ENCODE measurements around the gene NOTUM.

NOTUM gene

GRCh38 chr17:81906476-81907218 is 54.3 kb downstream of the NOTUM start:
- Histone ChIP-seq H3K36me3 (ENCODE audit: control insufficient read depth, insufficient read depth, low read length) (peaks cover 21% of the 10 kb centered on the region), H3K4me1 (ENCODE audit: control insufficient read depth, insufficient read depth, low read length, poor library complexity, severe bottlenecking) (peaks cover 22% of the 10 kb centered on the region), H3K4me3 (ENCODE audit: insufficient read depth, low read depth, low read length, poor library complexity, severe bottlenecking) (no peak overlapping the region), H3K9me3 (ENCODE audit: control insufficient read depth, low read length) (no peaks in the 10 kb centered on the region), H3K27ac (ENCODE audit: insufficient read depth, low read length, poor library complexity, severe bottlenecking) (no peak overlapping the region), H3K27me3 (replicated peaks; ENCODE audit: control insufficient read depth, insufficient read depth, low read length, poor library complexity, severe bottlenecking) (peaks cover 2% of the 10 kb centered on the region)
- DNase-seq = no peak

- no peak overlapping the region for H3K4me3 ChIP-seq (ENCODE audit: insufficient read depth, low read depth, low read length, poor library complexity, severe bottlenecking)
- H3K9me3 ChIP-seq (ENCODE audit: control insufficient read depth, low read length) = no peaks in the 10 kb centered on the region
- H3K36me3 ChIP-seq (ENCODE audit: control insufficient read depth, insufficient read depth, low read length) = peaks cover 21% of the 10 kb centered on the region
- peaks cover 22% of the 10 kb centered on the region for H3K4me1 ChIP-seq (ENCODE audit: control insufficient read depth, insufficient read depth, low read length, poor library complexity, severe bottlenecking)
- no peak for DNase-seq
- H3K27me3 ChIP-seq (replicated peaks; ENCODE audit: control insufficient read depth, insufficient read depth, low read length, poor library complexity, severe bottlenecking) = peaks cover 9% of the 10 kb centered on the region
- no peak overlapping the region for H3K27ac ChIP-seq (ENCODE audit: insufficient read depth, low read length, poor library complexity, severe bottlenecking)
These were observed 55.0 kb downstream of the NOTUM start for GRCh38 chr17:81905993-81906392.

- Histone ChIP-seq H3K36me3 (ENCODE audit: control insufficient read depth, insufficient read depth, low read length) (peaks cover 22% of the 10 kb centered on the region), H3K4me3 (ENCODE audit: insufficient read depth, low read depth, low read length, poor library complexity, severe bottlenecking) (no peak overlapping the region), H3K9me3 (ENCODE audit: control insufficient read depth, low read length) (no peaks in the 10 kb centered on the region), H3K4me1 (ENCODE audit: control insufficient read depth, insufficient read depth, low read length, poor library complexity, severe bottlenecking) (peaks cover 18% of the 10 kb centered on the region), H3K27ac (ENCODE audit: insufficient read depth, low read length, poor library complexity, severe bottlenecking) (no peak overlapping the region), H3K27me3 (replicated peaks; ENCODE audit: control insufficient read depth, insufficient read depth, low read length, poor library complexity, severe bottlenecking) (peaks cover 10% of the 10 kb centered on the region)
- no peak for DNase-seq
These were observed 55.5 kb downstream of the NOTUM start for GRCh38 chr17:81905424-81905875.

GRCh38 chr17:81904600-81905423 is 56.2 kb downstream of the NOTUM start:
- H3K4me1 ChIP-seq (ENCODE audit: control insufficient read depth, insufficient read depth, low read length, poor library complexity, severe bottlenecking) = peaks cover 14% of the 10 kb centered on the region
- H3K36me3 ChIP-seq (ENCODE audit: control insufficient read depth, insufficient read depth, low read length) = peaks cover 28% of the 10 kb centered on the region
- H3K27ac ChIP-seq (ENCODE audit: insufficient read depth, low read length, poor library complexity, severe bottlenecking) = no peak overlapping the region
- no peak for DNase-seq
- no peaks in the 10 kb centered on the region for H3K9me3 ChIP-seq (ENCODE audit: control insufficient read depth, low read length)
- H3K4me3 ChIP-seq (ENCODE audit: insufficient read depth, low read depth, low read length, poor library complexity, severe bottlenecking) = no peak overlapping the region
- peaks cover 10% of the 10 kb centered on the region for H3K27me3 ChIP-seq (replicated peaks; ENCODE audit: control insufficient read depth, insufficient read depth, low read length, poor library complexity, severe bottlenecking)

GRCh38 chr17:81903896-81904599 is 56.9 kb downstream of the NOTUM start:
- H3K9me3 ChIP-seq (ENCODE audit: control insufficient read depth, low read length) = no peaks in the 10 kb centered on the region
- no peak overlapping the region for H3K4me3 ChIP-seq (ENCODE audit: insufficient read depth, low read depth, low read length, poor library complexity, severe bottlenecking)
- H3K27me3 ChIP-seq (replicated peaks; ENCODE audit: control insufficient read depth, insufficient read depth, low read length, poor library complexity, severe bottlenecking) = peaks cover 10% of the 10 kb centered on the region
- H3K4me1 ChIP-seq (ENCODE audit: control insufficient read depth, insufficient read depth, low read length, poor library complexity, severe bottlenecking) = peaks cover 10% of the 10 kb centered on the region
- DNase-seq = no peak
- H3K27ac ChIP-seq (ENCODE audit: insufficient read depth, low read length, poor library complexity, severe bottlenecking) = no peak overlapping the region
- peaks cover 33% of the 10 kb centered on the region for H3K36me3 ChIP-seq (ENCODE audit: control insufficient read depth, insufficient read depth, low read length)

GRCh38 chr17:81903415-81903831 is 57.6 kb downstream of the NOTUM start:
- H3K36me3 ChIP-seq (ENCODE audit: control insufficient read depth, insufficient read depth, low read length) = peaks cover 33% of the 10 kb centered on the region
- H3K4me3 ChIP-seq (ENCODE audit: insufficient read depth, low read depth, low read length, poor library complexity, severe bottlenecking) = no peak overlapping the region
- H3K4me1 ChIP-seq (ENCODE audit: control insufficient read depth, insufficient read depth, low read length, poor library complexity, severe bottlenecking) = peaks cover 10% of the 10 kb centered on the region
- H3K27ac ChIP-seq (ENCODE audit: insufficient read depth, low read length, poor library complexity, severe bottlenecking) = no peak overlapping the region
- no peaks in the 10 kb centered on the region for H3K9me3 ChIP-seq (ENCODE audit: control insufficient read depth, low read length)
- DNase-seq = no peak
- H3K27me3 ChIP-seq (replicated peaks; ENCODE audit: control insufficient read depth, insufficient read depth, low read length, poor library complexity, severe bottlenecking) = peaks cover 10% of the 10 kb centered on the region

- H3K36me3 ChIP-seq (ENCODE audit: control insufficient read depth, insufficient read depth, low read length) = peaks cover 39% of the 10 kb centered on the region
- H3K27me3 ChIP-seq (replicated peaks; ENCODE audit: control insufficient read depth, insufficient read depth, low read length, poor library complexity, severe bottlenecking) = peaks cover 10% of the 10 kb centered on the region
- H3K9me3 ChIP-seq (ENCODE audit: control insufficient read depth, low read length) = no peaks in the 10 kb centered on the region
- DNase-seq = no peak
- peaks cover 10% of the 10 kb centered on the region for H3K4me1 ChIP-seq (ENCODE audit: control insufficient read depth, insufficient read depth, low read length, poor library complexity, severe bottlenecking)
- no peak overlapping the region for H3K27ac ChIP-seq (ENCODE audit: insufficient read depth, low read length, poor library complexity, severe bottlenecking)
- H3K4me3 ChIP-seq (ENCODE audit: insufficient read depth, low read depth, low read length, poor library complexity, severe bottlenecking) = no peak overlapping the region
These were observed 58.2 kb downstream of the NOTUM start for GRCh38 chr17:81902653-81903414.
